Measurements from ENCODE around the gene PAK6.

PAK6 gene

DNA sequence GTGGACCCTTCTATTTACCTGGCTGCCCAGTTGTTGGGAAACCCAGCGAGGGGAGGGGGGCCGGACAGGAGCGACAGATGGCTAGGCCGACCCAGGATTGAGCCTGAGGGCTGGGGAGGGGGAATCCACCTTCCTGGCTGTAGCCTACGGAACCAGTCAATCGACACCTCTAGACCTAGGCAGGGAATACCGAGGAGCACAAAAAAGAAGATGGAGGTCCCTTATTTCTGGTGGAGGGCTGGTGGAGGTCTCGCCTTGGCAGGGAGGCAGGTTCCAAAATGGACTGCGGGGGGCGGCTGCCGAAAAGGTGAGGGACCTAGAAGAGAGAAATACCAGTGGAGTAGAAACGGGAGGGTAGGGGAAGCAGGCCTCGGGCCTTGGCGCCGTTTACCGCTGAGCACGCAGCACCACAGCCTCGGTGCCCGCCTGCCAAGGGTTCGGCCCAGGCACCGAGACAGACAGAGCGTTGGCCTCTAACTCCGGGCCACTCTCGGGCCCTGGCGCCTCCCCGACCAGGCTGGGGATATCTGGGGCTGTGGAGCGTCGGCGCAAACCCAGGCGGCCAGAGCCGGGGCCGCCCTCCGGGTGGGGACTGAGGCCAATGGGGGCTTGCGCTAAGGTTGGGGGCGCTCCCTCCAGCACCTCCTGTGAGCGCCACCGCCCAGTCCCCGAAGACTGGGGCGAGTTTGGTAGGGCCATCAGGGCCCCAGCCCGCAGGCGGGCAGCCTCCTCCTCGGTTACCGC is 42.4 kb downstream of the PAK6 start:
- no peaks in the 10 kb centered on the region for H3K36me3 ChIP-seq (ENCODE audit: insufficient read depth, low read length)
- peaks cover 15% of the 10 kb centered on the region for H3K4me1 ChIP-seq (ENCODE audit: insufficient read depth, low read length, poor library complexity, severe bottlenecking)
- no peak for TF ChIP-seq EZH2phosphoT487 (IDR thresholded peaks at IDR 0.05; ENCODE audit: borderline replicate concordance)
- TF ChIP-seq, protein P1, sequence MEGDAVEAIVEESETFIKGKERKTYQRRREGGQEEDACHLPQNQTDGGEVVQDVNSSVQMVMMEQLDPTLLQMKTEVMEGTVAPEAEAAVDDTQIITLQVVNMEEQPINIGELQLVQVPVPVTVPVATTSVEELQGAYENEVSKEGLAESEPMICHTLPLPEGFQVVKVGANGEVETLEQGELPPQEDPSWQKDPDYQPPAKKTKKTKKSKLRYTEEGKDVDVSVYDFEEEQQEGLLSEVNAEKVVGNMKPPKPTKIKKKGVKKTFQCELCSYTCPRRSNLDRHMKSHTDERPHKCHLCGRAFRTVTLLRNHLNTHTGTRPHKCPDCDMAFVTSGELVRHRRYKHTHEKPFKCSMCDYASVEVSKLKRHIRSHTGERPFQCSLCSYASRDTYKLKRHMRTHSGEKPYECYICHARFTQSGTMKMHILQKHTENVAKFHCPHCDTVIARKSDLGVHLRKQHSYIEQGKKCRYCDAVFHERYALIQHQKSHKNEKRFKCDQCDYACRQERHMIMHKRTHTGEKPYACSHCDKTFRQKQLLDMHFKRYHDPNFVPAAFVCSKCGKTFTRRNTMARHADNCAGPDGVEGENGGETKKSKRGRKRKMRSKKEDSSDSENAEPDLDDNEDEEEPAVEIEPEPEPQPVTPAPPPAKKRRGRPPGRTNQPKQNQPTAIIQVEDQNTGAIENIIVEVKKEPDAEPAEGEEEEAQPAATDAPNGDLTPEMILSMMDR (conservative IDR thresholded peaks at IDR 0.05; ENCODE audit: low read length): no peak
- H3K9me3 ChIP-seq (ENCODE audit: insufficient read depth, low read depth, low read length): no peaks in the 10 kb centered on the region
- H3K4me2 ChIP-seq (ENCODE audit: low read depth, low read length, poor library complexity, severe bottlenecking): no peak overlapping the region
- no peaks in the 10 kb centered on the region for H3K27me3 ChIP-seq (ENCODE audit: insufficient read depth, low read length, poor library complexity, severe bottlenecking)
- H3K9me2 ChIP-seq (replicated peaks; ENCODE audit: low read depth, low read length): no peaks in the 10 kb centered on the region
- no peaks in the 10 kb centered on the region for H3K79me2 ChIP-seq (ENCODE audit: insufficient read depth, low read length)
- H3K4me3 ChIP-seq (ENCODE audit: low read length, poor library complexity, severe bottlenecking): no peak overlapping the region
- H4K20me1 ChIP-seq (ENCODE audit: insufficient read depth, low read length, poor library complexity, severe bottlenecking): no peaks in the 10 kb centered on the region
- no peak overlapping the region for H2AFZ ChIP-seq (ENCODE audit: low read length)
- H3K9ac ChIP-seq (ENCODE audit: low read depth, low read length, poor library complexity, severe bottlenecking): no peak overlapping the region
- H3F3A ChIP-seq (ENCODE audit: low read depth): 0 out of 2 replicates have a peak, but pooled peaks cover 3% of the 10 kb centered on the region

DNA sequence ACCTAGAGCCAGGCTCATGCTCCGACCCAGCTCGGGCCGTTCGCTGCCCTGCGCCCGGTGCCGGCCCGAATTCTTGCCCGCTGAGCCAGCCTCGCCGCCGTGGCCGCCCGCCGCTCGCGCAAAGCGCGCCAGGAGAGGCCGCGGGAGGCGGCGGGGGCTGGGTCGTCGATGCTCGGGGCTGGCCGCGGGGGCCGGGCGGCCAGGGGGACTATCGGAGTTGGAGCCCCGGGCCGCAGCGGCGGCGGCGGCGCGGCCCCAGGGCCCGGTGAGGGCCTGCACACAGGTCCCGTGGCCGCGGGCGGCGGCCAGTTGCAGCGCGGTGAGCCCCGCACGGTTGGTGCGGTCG is 42.9 kb downstream of the PAK6 start:
- peaks cover 10% of the 10 kb centered on the region for H3K4me1 ChIP-seq (ENCODE audit: insufficient read depth, low read length, poor library complexity, severe bottlenecking)
- H3F3A ChIP-seq (ENCODE audit: low read depth): 0 out of 2 replicates have a peak, but pooled peaks cover 3% of the 10 kb centered on the region
- no peak overlapping the region for H2AFZ ChIP-seq (ENCODE audit: low read length)
- H4K20me1 ChIP-seq (ENCODE audit: insufficient read depth, low read length, poor library complexity, severe bottlenecking): no peaks in the 10 kb centered on the region
- H3K4me2 ChIP-seq (ENCODE audit: low read depth, low read length, poor library complexity, severe bottlenecking): no peak overlapping the region
- H3K4me3 ChIP-seq (ENCODE audit: low read length, poor library complexity, severe bottlenecking): no peak overlapping the region
- H3K27me3 ChIP-seq (ENCODE audit: insufficient read depth, low read length, poor library complexity, severe bottlenecking): no peaks in the 10 kb centered on the region
- no peak overlapping the region for H3K9ac ChIP-seq (ENCODE audit: low read depth, low read length, poor library complexity, severe bottlenecking)
- no peaks in the 10 kb centered on the region for H3K36me3 ChIP-seq (ENCODE audit: insufficient read depth, low read length)
- no peaks in the 10 kb centered on the region for H3K9me2 ChIP-seq (replicated peaks; ENCODE audit: low read depth, low read length)
- no peaks in the 10 kb centered on the region for H3K9me3 ChIP-seq (ENCODE audit: insufficient read depth, low read depth, low read length)
- H3K79me2 ChIP-seq (ENCODE audit: insufficient read depth, low read length): no peaks in the 10 kb centered on the region
- TF ChIP-seq EZH2phosphoT487 (IDR thresholded peaks at IDR 0.05; ENCODE audit: borderline replicate concordance): no peak

DNA sequence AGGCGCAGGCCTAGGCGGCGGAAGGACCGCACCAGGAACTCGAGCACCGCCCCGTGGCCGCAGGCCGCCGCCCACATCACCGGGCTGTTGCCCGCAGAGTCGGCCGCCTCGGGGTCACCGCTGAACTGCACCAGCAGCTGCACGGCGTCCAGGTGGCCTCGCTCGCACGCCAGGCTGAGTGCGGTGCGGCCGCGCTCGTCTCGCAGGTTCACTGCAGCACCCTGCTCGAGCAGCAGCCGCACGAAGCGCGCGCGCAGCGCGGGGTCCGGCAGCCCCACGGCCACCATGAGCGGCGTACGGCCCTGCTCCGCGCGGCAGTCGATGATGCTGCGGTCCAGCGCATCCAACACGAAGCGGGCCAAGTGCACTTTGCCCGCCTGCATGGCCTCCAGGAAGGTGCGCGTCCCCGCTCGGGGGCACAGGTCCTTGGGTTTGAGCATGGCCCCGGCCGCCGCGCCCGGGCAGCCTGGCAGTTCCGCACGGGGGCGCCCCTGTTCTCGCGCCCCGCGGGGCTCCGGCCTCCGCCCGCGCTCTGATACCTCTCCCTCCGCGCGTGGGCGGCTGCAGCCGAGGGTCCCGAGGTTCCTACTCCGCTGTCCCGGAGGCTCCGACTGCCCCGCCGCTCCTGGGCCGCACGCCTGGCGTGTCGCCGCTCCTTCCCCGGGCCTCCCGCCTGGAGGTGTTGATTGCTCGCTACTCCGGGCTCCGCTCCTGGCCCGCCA is 43.4 kb downstream of the PAK6 start:
- H3K9me2 ChIP-seq (replicated peaks; ENCODE audit: low read depth, low read length): no peaks in the 10 kb centered on the region
- no peaks in the 10 kb centered on the region for H3K9me3 ChIP-seq (ENCODE audit: insufficient read depth, low read depth, low read length)
- no peaks in the 10 kb centered on the region for H3K27me3 ChIP-seq (ENCODE audit: insufficient read depth, low read length, poor library complexity, severe bottlenecking)
- no peak for TF ChIP-seq EZH2phosphoT487 (IDR thresholded peaks at IDR 0.05; ENCODE audit: borderline replicate concordance)
- TF ChIP-seq, protein P1 (conservative IDR thresholded peaks at IDR 0.05; ENCODE audit: low read length): no peak
- H3K4me1 ChIP-seq (ENCODE audit: insufficient read depth, low read length, poor library complexity, severe bottlenecking): peaks cover 5% of the 10 kb centered on the region
- H3K36me3 ChIP-seq (ENCODE audit: insufficient read depth, low read length): no peaks in the 10 kb centered on the region
- no peak overlapping the region for H3K4me2 ChIP-seq (ENCODE audit: low read depth, low read length, poor library complexity, severe bottlenecking)
- no peaks in the 10 kb centered on the region for H4K20me1 ChIP-seq (ENCODE audit: insufficient read depth, low read length, poor library complexity, severe bottlenecking)
- no peak overlapping the region for H2AFZ ChIP-seq (ENCODE audit: low read length)
- no peak overlapping the region for H3K9ac ChIP-seq (ENCODE audit: low read depth, low read length, poor library complexity, severe bottlenecking)
- no peaks in the 10 kb centered on the region for H3K79me2 ChIP-seq (ENCODE audit: insufficient read depth, low read length)
- 0 out of 2 replicates have a peak, but pooled peaks cover 3% of the 10 kb centered on the region for H3F3A ChIP-seq (ENCODE audit: low read depth)
- no peak overlapping the region for H3K4me3 ChIP-seq (ENCODE audit: low read length, poor library complexity, severe bottlenecking)

Data from Loucy (cell line).